HepG2 (cell line): ENCODE data around the gene LDLRAD3. TPM values are rescaled to one million over a fixed set of nuclear protein-coding genes. Genes with fewer than 3 reads are reported as not detected.

Experiments used
- ATAC-seq: fragments of 200-7000 bp; cut with Tn5 transposase; 3 replicates; pipeline ENCODE4 v1.9.1; 2020; ENCODE audit warnings: mild to moderate bottlenecking, moderate library complexity
- BruUV-seq: library from RNA; stranded (reverse); fragments of 400-500 nt; replicated peaks from 2 replicates; lab custom pipeline; 2021; lab: Mats Ljungman, UMichigan
- CTCF ChIA-PET: fragments of 300-600 bp; formaldehyde crosslinking; extraction: SDS; loops from one replicate; lab custom pipeline; 2021; ENCODE audit warnings: low total read pairs, inconsistent platforms, low intra/inter-chr PET ratio; lab: Yijun Ruan, JAX
- POLR2A ChIA-PET: fragments of 350-600 bp; sonication (Branson Sonifier 250); formaldehyde crosslinking; loops from one replicate; lab custom pipeline; 2020; ENCODE audit warnings: antibody characterized with exemption, inconsistent platforms; lab: Yijun Ruan, JAX
- DNase-seq: peaks from one replicate; pipeline ENCODE4 v3.0.0-alpha.2; 2015; ENCODE audit warnings: low spot score
- FAIRE-seq: peaks from 3 replicates; lab custom pipeline; 2011; peaks lifted over from hg19 to GRCh38; lab: Jason Lieb, UNC
- H2AFZ ChIP-seq: one replicate; pipeline ENCODE4 v1.6.1; 2011; ENCODE audit warnings: low read length, inconsistent platforms
- H3K27ac ChIP-seq: fragments of 300-600 bp; 3 replicates; pipeline ENCODE4 v1.8.0; 2011; ENCODE audit warnings: mixed run types, mild to moderate bottlenecking, mixed read lengths, low read length, inconsistent platforms; ENCODE audit not compliant: insufficient read depth; ENCODE audit errors: extremely low read length
- H3K27me3 ChIP-seq, 2 experiments: fragments of 200-600 bp in 1 of 2; 2 replicates in 1 of 2; 3 replicates in 1 of 2; pipeline versions ENCODE4 v1.6.0 to v1.8.0; 2011; ENCODE audit warnings: low read length in 2 of 2, mild to moderate bottlenecking in 2 of 2, moderate library complexity in 2 of 2, inconsistent platforms in 1 of 2; ENCODE audit not compliant: insufficient read depth in 2 of 2, control insufficient read depth in 1 of 2
- H3K36me3 ChIP-seq, 2 experiments: fragments of 200-600 bp in 1 of 2; replicated peaks in 1 of 2; 2 replicates in 1 of 2; 3 replicates in 1 of 2; pipeline versions ENCODE4 v1.5.1 to v1.8.0; 2011; ENCODE audit warnings: low read length in 2 of 2, inconsistent platforms in 1 of 2; ENCODE audit not compliant: insufficient read depth in 2 of 2, control insufficient read depth in 1 of 2
- H3K4me1 ChIP-seq: 2 replicates; pipeline ENCODE4 v1.5.1; 2012; ENCODE audit warnings: low read length, inconsistent platforms; ENCODE audit not compliant: insufficient read depth
- H3K4me2 ChIP-seq: 2 replicates; pipeline ENCODE4 v1.6.0; 2011; ENCODE audit warnings: low read depth, low read length, inconsistent platforms
- H3K4me3 ChIP-seq, 3 experiments: fragments of 200-600 bp in 1 of 3; sonication (generic), shearing (Covaris generic) in 1 of 3; replicated peaks in 1 of 3; 2 replicates each; pipeline ENCODE4 v1.5.1; 2011 to 2016; ENCODE audit warnings: low read length in 3 of 3, inconsistent platforms in 2 of 3, low read depth in 2 of 3, mild to moderate bottlenecking in 2 of 3, control low read depth in 1 of 3, mixed read lengths in 1 of 3; ENCODE audit not compliant: insufficient read depth in 1 of 3
- H3K79me2 ChIP-seq: one replicate; pipeline ENCODE4 v1.6.1; 2011; ENCODE audit warnings: low read length, inconsistent platforms; ENCODE audit not compliant: insufficient read depth
- H3K9ac ChIP-seq: 2 replicates; pipeline ENCODE4 v1.6.0; 2011; ENCODE audit warnings: mild to moderate bottlenecking, low read depth, low read length, inconsistent platforms; ENCODE audit not compliant: insufficient read depth
- H3K9me3 ChIP-seq: 2 replicates; pipeline ENCODE4 v1.5.1; 2012; ENCODE audit warnings: mild to moderate bottlenecking, low read length
- H4K20me1 ChIP-seq: 2 replicates; pipeline ENCODE4 v1.6.0; 2011; ENCODE audit warnings: inconsistent platforms, mild to moderate bottlenecking, low read length, moderate library complexity; ENCODE audit not compliant: insufficient read depth
- ATF7 ChIP-seq, 2 experiments: fragments of 450-650 bp in 1 of 2; sonication (generic) in 1 of 2; formaldehyde crosslinking in 1 of 2; IDR thresholded peaks; 2 replicates each; pipeline versions ENCODE4 v1.4.0 to v1.6.1; 2016 to 2020; ENCODE audit warnings: antibody characterized with exemption in 1 of 2, mild to moderate bottlenecking in 1 of 2, missing genetic modification reagents in 1 of 2
- BRCA1 ChIP-seq: sonication (generic); formaldehyde crosslinking; IDR thresholded peaks from 2 replicates; pipeline ENCODE4 v1.4.0; 2020; ENCODE audit warnings: missing genetic modification reagents
- CCAR2 ChIP-seq: fragments of 200-400 bp; formaldehyde crosslinking; optimal IDR thresholded peaks from 2 replicates; pipeline ENCODE3; 2018; ENCODE audit warnings: low read depth, mild to moderate bottlenecking, low read length, moderate library complexity
- CERS6 ChIP-seq: sonication (generic); formaldehyde crosslinking; IDR thresholded peaks from 2 replicates; pipeline ENCODE4 v1.5.0; 2020; ENCODE audit warnings: missing genetic modification reagents
- FIP1L1 ChIP-seq: fragments of 200-400 bp; formaldehyde crosslinking; IDR thresholded peaks from 2 replicates; pipeline ENCODE4 v1.6.1; 2018; ENCODE audit warnings: low read depth, mild to moderate bottlenecking, low read length, moderate library complexity, borderline replicate concordance; ENCODE audit not compliant: insufficient read depth
- HNF4A ChIP-seq: sonication (generic); formaldehyde crosslinking; IDR thresholded peaks from 2 replicates; pipeline ENCODE4 v1.4.0; 2020; ENCODE audit warnings: missing genetic modification reagents
- MYPOP ChIP-seq: sonication (generic); formaldehyde crosslinking; IDR thresholded peaks from 2 replicates; pipeline ENCODE4 v1.8.1; 2023; ENCODE audit warnings: mild to moderate bottlenecking, moderate library complexity, missing genetic modification reagents
- MZF1 ChIP-seq: sonication (generic); formaldehyde crosslinking; IDR thresholded peaks from 2 replicates; pipeline ENCODE4 v1.8.1; 2023; ENCODE audit warnings: mild to moderate bottlenecking, missing genetic modification reagents, borderline replicate concordance
- RFXANK ChIP-seq: IDR thresholded peaks from 2 replicates; pipeline ENCODE4 v1.6.1; 2016
- TEAD3 ChIP-seq: optimal IDR thresholded peaks from 2 replicates; pipeline ENCODE3; 2016; ENCODE audit warnings: borderline replicate concordance
- ZNF24 ChIP-seq: fragments of 450-650 bp; IDR thresholded peaks from 2 replicates; pipeline ENCODE4 v1.6.1; 2017; ENCODE audit warnings: antibody characterized with exemption, mild to moderate bottlenecking
- ZNF33A ChIP-seq: sonication (generic); formaldehyde crosslinking; IDR thresholded peaks from 2 replicates; pipeline ENCODE4 v1.5.1; 2020; ENCODE audit warnings: missing genetic modification reagents, mild to moderate bottlenecking, moderate library complexity, borderline replicate concordance
- ZNF616 ChIP-seq: sonication (generic); formaldehyde crosslinking; IDR thresholded peaks from 2 replicates; pipeline ENCODE4 v1.5.0; 2020; ENCODE audit warnings: low read depth, mild to moderate bottlenecking, missing genetic modification reagents
- WGBS: methylation state at CpG from one replicate; pipeline ENCODE4 v1.1.6; 2017; ENCODE audit warnings: low lambda C conversion rate; 5-methylcytosine and 5-hydroxymethylcytosine counted together
- in situ Hi-C: cut with HindIII; loops from 2 replicates; pipeline ENCODE4 v1.10.0; 2017; ENCODE audit warnings: low pct_unique_long_range_greater_than_20kb; ENCODE audit not compliant: extremely low pct_ligation_motif_present
- intact Hi-C: fragments of 100-400 bp; cut with micrococcal nuclease; formaldehyde crosslinking; loops from one replicate; pipeline ENCODE4 v1.10.0; 2022; ENCODE audit not compliant: unreplicated experiment
- polyA plus RNA-seq, 8 experiments: library from polyadenylated mRNA; depleted of rRNA in 3 of 8; stranded (reverse) in 7 of 8; unstranded in 1 of 8; fragments of >200 nt; fragmentation: Illumina TruSeq in 4 of 8; extraction: Trizol in 4 of 8; gene quantifications; 2 replicates each; pipeline versions ENCODE4 v1.2.1 to v1.2.3, GENCODE V29; 2011 to 2016; ENCODE audit warnings: low read depth in 4 of 8, missing spikeins in 1 of 8, mixed read lengths in 1 of 8; ENCODE audit not compliant: insufficient read depth in 1 of 8
- total RNA-seq, 5 experiments: library from RNA; depleted of rRNA; stranded (reverse); fragments of >200 nt; fragmentation: Illumina TruSeq; extraction: Trizol; gene quantifications; 2 replicates each; pipeline ENCODE4 v1.2.3, GENCODE V29; 2016; ENCODE audit warnings: low read depth in 1 of 5
- TF ChIP-seq, protein P1 (sequence below): sonication (generic); formaldehyde crosslinking; IDR thresholded peaks from 2 replicates; pipeline ENCODE4 v1.5.1; 2020; ENCODE audit warnings: missing genetic modification reagents, mild to moderate bottlenecking, borderline replicate concordance
- TF ChIP-seq, protein P2 (sequence below): sonication (generic); formaldehyde crosslinking; IDR thresholded peaks from 2 replicates; pipeline ENCODE4 v1.5.1; 2020; ENCODE audit warnings: mild to moderate bottlenecking, missing genetic modification reagents, moderate library complexity

LDLRAD3 gene
- total and polyA plus RNA-seq, 2 of the 13 experiments (the other 11 are each of a cell fraction or from before 2014, with no cell fraction given), result 0.50 to 0.60 TPM

DNA sequence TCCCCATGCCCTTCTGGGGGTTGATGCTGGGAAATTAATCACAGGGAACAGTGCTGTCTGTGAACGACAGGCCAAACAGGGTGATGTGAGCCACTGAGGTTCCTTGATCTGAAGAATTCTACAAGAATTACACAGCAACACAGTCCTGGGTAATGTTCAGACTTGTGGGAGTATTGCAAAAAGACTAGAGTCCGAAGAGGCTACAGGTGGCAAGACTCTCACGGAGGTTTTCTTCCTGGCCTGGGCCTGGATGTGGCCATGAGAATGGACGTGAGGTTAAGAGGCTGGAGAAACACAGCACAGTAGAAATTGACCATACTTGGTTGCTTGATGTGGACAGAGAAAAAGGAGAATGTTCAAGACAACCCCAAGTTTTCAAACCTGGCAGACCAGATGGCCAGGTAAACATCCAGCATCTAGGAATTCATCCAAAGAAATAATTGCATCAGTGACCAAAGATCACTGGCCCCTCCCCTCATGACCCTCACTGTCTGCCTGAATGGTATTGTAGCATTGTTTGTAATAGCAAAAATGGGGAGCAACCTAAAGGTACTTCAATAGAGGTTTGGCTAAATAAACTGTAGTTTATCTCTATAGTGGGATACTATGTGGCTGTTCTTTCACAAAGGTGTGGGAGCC lies 274.5 kb downstream of the LDLRAD3 start:
- Histone ChIP-seq H3K4me2 (no peak overlapping the region), H3K4me1 (no peaks in the 10 kb centered on the region), H3K79me2 (no peaks in the 10 kb centered on the region), H2AFZ (no peak overlapping the region), H4K20me1 (no peaks in the 10 kb centered on the region), H3K36me3 (no peaks in the 10 kb centered on the region), H3K9me3 (peaks cover 7% of the 10 kb centered on the region), H3K27me3 (no peaks in the 10 kb centered on the region; a peak in 2 of 5 replicates), H3K9ac (no peak overlapping the region), H3K4me3 (no peak overlapping the region), H3K27ac (no peak overlapping the region)
- DNase-seq (no peak), ATAC-seq (no peak), FAIRE-seq (no peak)
- WGBS, result 0% methylated on average over 4 of the region's 4 CpGs
- TF ChIP-seq TEAD3 (CRISPR knock-in tag) (no peak), HNF4A (no peak), BRCA1 (CRISPR knock-in tag) (no peak), MZF1 (CRISPR knock-in tag) (no peak), ZNF24 (no peak), CERS6 (no peak), ZNF616 (CRISPR knock-in tag) (no peak), ZNF33A (CRISPR knock-in tag) (no peak), FIP1L1 (no peak), CCAR2 (no peak), ATF7 (IDR thresholded peaks at IDR 0.05) (no peak), ATF7 (CRISPR knock-in tag; IDR thresholded peaks at IDR 0.05) (no peak), MYPOP (CRISPR knock-in tag) (no peak), RFXANK (CRISPR knock-in tag) (no peak)
- TF ChIP-seq, protein P1, sequence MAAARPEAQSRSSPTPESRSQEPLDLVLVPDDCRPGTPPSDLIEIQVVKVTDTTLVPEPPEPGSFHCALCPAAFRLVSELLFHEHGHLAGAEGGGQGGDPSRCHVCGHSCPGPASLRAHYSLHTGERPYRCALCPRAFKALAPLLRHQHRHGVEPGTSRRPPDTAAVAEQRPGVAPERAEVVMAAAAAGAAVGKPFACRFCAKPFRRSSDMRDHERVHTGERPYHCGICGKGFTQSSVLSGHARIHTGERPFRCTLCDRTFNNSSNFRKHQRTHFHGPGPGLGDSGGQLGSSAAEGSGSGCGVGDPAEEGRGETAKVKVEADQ (CRISPR knock-in tag), result no peak
- TF ChIP-seq, protein P2, sequence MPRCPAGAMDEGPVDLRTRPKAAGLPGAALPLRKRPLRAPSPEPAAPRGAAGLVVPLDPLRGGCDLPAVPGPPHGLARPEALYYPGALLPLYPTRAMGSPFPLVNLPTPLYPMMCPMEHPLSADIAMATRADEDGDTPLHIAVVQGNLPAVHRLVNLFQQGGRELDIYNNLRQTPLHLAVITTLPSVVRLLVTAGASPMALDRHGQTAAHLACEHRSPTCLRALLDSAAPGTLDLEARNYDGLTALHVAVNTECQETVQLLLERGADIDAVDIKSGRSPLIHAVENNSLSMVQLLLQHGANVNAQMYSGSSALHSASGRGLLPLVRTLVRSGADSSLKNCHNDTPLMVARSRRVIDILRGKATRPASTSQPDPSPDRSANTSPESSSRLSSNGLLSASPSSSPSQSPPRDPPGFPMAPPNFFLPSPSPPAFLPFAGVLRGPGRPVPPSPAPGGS (CRISPR knock-in tag), result no peak
- intact Hi-C loops, result no loop called here
- CTCF ChIA-PET, result no interaction called here
- in situ Hi-C loops, result no loop called here
- POLR2A ChIA-PET, result no interaction called here
- BruUV-seq, result no TSS peak
